IPS-NIHi7 (cell line): ENCODE data around the gene DAPK1.

ENCODE experiments used
- DNase-seq: peaks from one replicate; pipeline ENCODE4 v3.0.0; 2012; ENCODE audit warnings: mixed read lengths; ENCODE audit errors: extremely low spot score

Gene DAPK1

DNA sequence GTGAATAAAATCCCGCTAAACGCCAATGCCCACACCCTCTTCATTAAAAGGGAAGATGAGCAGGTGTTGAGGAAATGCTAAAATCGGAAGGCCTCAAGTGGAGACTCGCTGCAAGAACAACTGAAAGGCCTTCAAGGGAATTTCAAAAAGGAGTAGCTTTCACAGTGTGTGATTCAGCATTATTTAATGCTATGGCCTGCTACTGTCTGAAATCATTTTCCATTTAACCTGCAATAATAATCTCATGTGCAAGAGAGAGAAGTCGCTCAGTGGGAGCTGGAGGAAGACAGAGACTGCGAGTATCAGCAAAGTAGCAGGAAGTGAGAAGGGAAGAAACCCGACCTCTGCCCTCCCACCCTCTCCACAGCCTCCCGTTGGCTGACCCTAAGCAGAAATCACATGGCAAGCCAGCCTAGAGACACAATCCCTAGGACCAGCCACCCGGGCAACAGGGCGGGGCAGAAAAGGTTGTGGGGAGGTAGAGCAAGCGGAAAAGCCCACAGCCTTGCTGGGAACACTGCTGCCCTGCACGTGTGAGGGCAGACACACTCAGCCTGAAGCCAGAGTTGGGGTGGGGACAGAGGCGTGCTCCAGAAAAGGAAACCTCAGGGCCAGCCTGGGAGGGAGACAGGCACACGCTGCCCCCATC, 188.3 kb downstream of the DAPK1 start:
- no peak for DNase-seq

DNA sequence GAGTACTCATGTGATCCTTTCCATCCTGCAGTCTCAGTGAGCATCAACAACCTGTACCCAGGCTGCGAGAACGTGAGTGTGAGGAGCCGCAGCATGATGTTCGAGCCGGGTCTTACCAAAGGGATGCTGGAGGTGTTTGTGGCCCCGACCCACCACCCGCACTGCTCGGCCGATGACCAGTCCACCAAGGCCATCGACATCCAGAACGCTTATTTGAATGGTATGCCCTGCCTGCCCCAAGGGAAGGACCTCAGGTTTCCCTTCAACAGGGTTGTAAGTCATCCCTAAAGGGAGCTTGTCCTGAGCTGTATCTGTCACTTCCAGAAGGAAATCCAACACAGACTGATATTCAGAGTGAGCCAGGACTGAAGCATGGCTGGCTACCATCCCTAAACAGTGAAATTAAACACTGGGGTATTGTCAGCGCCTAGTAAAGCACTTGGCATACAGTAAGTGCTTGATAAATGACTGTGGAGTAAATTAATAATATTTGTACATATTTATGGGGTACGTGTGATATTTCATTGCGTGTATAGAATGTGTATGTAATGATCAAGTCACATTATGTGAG, 188.9 kb downstream of the DAPK1 start:
- no peak for DNase-seq

DNA sequence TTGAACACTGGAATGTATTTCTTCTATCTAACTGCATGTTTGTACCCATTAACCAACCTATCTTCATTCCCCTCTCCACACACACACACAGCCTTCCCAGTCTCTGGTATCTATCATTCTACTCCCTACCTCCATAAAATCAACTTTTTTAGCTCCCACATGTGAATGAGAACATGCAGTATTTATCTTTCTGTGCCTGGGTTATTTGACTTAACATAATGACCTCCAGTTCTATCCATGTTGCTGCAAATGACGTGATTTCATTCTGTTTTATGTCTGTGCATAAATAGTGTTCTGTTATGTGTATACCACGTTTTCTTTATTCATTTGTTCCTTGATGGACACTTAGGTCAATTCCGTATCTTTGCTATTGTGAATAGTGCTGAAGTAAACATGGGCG, 189.5 kb downstream of the DAPK1 start:
- DNase-seq = no peak

DNA sequence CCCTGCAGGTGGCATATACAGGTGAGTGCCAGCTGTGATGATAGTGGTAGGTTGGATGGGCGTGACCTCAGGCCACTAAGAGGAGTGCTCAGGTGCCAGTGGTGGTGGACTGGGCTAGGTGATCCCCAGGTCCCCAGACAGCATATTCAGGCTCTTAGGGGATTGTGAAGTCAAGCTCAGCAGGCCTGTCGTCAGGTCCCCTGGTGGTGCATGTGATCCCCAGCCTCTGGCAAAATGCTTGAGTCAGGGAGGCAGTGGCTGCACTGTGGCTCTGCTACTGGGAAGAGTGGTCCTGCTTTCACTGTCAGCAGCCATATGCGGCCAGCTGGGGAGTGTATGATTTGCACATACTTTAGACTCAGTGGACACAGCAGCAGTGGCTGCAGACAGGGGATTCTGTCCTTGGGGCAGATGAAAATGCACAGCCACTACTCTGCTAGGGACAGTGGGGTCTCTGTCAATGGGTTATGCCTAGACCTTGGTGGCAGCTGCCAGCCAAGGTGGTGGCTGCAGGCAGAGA, 196.6 kb downstream of the DAPK1 start:
- no peak for DNase-seq

DNA sequence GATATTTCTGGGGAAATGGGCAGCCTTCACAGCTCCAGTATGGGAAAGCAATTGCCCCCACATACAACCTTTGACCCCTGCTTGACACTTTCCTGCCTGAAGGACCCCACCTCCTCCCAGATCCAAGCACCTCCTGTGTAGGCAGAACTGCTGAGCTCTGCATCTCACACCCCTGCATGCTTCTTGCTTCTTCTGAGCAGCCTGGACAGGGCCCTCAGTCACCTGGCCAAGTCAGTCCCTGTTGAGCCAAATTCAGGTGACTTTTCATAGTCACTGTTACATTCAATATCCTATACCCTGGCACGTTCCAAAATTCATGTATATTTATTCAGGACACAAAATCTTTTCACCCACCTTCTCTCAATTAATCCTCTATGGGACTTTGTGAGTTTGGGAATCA, 197.9 kb downstream of the DAPK1 start:
- no peak for DNase-seq

DNA sequence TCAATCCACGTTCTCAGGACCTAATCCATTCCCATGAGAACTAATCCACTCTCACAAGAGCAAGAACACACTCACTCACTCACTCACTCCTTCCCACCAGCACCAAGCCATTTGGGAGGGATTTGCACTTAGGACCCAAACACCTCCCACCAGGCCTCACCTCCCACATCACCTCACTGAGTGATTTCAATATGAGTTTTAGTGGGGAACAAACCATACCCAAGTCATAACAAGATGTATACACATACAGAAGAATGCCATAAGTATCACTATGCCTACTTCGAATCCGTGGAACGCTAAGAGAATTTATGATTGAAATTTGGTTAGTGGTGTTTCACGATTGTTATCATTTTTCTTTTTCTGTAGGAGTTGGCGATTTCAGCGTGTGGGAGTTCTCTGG, 199.0 kb downstream of the DAPK1 start:
- DNase-seq = no peak

DNA sequence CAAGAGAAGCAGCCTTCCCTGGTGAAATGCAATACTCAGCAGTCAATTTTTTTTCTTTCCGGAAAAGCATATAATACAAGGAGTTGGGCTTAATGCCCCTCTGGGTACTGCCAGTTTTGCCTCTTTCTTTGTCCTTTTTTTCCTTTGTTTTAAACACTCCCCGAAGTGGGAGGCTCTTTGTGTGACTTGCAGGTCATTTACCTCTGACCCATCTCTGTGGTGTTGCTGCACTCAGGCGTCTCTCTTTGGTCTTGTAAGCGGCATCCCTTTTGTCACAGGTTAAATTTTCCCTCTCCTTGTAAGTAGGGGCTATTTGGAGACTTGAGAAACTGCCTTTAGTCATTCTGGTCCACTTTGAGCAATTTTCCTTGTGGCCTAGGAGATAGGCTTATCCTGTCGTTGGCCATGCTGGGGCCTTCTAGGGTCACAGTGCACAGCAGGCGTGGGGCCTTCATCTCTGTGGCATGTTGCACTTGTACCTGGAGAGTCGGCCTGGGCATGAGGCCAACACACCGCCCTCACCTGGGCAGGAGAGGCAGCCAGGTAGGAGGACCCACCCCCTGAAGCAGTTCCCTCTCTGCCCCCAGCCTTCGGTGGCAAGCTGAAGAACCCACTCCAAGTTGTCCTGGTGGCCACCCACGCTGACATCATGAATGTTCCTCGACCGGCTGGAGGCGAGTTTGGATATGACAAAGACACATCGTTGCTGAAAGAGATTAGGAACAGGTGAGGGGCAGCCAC, 200.6 kb downstream of the DAPK1 start:
- no peak for DNase-seq

DNA sequence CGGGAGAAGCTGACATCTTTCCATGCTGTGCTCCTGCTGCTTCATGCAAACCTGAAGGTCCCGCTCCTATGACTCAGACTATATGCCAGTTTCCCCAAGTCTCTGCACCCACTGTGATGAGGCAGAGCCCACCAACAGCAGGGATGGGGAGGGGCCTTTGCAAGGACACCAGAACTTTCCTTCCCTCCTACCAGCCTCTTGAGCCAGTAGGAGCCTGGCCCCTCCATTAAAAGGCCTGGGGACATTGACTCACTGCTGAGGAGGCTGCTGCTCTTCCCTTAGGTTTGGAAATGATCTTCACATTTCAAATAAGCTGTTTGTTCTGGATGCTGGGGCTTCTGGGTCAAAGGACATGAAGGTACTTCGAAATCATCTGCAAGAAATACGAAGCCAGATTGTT, 202.2 kb downstream of the DAPK1 start:
- no peak for DNase-seq

DNA sequence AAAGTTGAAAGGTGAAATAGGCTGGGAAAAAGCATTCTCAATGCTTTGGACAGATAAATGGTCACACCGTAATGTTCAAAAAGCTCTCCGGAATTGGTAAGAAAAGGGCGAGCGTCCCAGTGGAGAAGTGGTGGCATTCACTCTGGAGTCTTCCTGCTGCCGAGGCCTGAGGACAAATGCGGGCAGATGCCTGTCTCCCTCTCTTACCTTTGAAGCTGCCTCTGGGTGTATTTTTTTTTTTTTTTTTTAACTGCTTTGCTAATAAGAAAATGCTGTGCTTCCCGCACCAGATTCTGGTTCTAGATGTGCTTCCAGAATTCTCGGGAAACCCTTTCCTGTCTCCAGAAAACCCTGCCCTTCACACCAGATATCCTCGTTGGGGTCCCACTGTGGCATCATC, 203.8 kb downstream of the DAPK1 start:
- DNase-seq = no peak

DNA sequence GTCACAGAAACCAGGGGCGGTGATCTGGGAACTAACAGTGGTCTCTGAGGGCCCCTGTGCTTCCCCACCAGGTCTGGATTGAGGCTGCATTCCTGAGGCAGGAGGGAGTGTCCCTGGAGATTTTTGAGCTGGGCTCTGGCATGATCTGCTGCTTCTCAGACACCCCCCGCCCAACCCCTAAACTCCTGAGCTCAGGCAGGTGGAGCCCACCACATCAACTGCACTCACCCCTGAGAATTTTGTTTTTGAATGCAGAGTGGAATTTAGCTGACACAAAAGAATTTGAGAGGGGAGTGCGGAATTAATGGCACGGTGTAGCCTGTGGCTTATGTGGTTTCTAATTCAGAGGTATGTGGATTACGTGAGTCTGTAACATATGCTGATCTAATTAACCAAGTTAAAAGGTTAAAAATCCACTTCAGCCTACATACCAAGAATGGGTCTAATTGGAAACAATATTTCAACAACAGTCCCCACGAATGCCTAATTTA, 204.3 kb downstream of the DAPK1 start:
- no peak for DNase-seq

DNA sequence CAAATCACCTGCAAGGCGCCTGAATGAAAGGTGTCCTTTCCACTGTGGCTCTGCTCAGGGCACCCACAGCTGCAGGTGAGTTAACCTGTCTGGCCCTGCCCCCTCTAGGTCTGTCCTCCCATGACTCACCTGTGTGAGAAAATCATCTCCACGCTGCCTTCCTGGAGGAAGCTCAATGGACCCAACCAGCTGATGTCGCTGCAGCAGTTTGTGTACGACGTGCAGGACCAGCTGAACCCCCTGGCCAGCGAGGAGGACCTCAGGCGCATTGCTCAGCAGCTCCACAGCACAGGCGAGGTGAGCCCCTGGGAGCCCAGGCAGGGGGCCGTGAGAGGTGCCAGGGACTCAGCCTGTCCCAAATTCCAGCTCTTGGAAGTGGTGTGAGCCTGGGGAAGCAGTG, 205.3 kb downstream of the DAPK1 start:
- DNase-seq = no peak

DNA sequence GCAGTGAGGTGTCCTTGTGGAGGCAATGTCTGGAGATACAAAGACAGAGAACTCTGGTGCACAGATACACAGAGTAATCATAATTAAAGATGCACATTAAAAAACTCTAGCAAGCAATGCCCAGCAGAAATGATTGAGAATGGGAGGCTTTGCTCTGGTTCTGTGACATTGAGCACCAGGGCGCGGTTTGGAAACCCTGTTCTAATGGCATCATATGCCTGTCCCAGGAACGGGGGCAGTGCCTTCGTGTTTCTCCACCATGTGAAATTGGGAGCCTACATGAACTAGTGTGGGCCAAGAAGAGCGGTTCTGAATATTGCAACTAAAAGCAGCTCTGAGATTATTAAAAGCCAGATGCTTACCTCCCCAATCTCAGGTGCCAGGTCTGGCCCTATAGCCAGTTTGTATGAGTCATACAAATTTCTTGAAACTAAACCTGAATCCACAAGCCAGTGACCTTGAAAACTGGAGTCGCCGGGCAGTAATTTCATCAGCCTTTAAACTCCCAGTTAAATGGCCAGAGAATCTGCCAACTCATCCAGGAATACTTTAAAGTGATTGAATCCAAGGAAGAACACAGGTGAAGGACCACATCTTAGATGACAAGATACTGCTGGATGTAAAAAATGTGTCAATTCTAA, 206.1 kb downstream of the DAPK1 start:
- no peak for DNase-seq

DNA sequence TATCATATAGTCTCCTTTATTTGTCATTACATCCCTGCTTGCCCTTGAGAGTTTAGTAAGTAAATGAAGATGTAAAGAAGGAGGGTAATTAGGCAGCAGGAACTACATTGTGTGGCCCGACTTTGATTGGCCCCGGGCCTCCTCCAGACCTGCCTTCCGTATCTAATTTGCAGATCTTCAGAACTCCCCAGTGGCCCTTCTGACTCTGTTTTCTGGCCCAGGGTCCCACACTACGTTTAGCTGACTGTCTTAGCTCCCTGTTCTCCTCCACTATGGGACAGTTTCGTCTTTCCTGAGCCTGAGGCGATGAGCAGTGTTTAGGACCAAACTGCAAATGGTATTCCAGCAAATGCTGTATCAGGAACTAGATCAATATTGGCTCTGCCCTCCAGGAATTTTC, 206.7 kb downstream of the DAPK1 start:
- DNase-seq = no peak

DNA sequence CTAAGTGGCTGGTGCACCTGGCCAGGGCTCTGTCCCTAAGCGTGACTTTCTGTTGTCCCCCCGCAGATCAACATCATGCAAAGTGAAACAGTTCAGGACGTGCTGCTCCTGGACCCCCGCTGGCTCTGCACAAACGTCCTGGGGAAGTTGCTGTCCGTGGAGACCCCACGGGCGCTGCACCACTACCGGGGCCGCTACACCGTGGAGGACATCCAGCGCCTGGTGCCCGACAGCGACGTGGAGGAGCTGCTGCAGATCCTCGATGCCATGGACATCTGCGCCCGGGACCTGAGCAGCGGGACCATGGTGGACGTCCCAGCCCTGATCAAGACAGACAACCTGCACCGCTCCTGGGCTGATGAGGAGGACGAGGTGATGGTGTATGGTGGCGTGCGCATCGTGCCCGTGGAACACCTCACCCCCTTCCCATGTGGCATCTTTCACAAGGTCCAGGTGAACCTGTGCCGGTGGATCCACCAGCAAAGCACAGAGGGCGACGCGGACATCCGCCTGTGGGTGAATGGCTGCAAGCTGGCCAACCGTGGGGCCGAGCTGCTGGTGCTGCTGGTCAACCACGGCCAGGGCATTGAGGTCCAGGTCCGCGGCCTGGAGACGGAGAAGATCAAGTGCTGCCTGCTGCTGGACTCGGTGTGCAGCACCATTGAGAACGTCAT, 208.5 kb downstream of the DAPK1 start:
- DNase-seq = no peak

DNA sequence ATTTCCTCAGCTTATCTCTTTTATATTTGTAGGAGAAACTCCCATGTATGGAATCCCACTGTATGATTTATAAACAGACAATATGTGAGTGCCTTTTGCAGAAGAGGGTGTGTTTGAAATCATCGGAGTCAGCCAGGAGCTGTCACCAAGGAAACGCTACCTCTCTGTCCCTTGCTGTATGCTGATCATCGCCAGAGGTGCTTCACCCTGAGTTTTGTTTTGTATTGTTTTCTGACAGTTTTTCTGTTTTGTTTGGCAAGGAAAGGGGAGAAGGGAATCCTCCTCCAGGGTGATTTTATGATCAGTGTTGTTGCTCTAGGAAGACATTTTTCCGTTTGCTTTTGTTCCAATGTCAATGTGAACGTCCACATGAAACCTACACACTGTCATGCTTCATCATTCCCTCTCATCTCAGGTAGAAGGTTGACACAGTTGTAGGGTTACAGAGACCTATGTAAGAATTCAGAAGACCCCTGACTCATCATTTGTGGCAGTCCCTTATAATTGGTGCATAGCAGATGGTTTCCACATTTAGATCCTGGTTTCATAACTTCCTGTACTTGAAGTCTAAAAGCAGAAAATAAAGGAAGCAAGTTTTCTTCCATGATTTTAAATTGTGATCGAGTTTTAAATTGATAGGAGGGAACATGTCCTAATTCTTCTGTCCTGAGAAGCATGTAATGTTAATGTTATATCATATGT, 210.3 kb downstream of the DAPK1 start:
- DNase-seq = no peak

DNA sequence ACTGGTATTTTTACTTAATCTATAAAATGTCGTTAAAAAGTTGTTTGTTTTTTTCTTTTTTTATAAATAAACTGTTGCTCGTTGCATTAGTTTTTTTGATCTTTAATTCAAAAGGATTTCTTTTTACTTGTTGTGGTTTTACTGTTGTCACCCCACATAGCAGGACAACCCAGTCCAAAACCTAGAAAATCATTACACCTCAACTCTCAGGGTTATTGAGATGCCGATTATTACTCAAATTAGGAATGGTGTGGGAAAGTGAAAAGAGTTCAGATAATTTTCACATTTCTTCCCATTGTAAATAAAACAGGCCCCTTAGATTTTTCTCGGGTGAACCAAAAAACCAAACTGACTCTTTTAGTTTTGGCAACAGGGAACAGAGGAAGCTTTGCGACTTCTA, 210.9 kb downstream of the DAPK1 start:
- no peak for DNase-seq

DNA sequence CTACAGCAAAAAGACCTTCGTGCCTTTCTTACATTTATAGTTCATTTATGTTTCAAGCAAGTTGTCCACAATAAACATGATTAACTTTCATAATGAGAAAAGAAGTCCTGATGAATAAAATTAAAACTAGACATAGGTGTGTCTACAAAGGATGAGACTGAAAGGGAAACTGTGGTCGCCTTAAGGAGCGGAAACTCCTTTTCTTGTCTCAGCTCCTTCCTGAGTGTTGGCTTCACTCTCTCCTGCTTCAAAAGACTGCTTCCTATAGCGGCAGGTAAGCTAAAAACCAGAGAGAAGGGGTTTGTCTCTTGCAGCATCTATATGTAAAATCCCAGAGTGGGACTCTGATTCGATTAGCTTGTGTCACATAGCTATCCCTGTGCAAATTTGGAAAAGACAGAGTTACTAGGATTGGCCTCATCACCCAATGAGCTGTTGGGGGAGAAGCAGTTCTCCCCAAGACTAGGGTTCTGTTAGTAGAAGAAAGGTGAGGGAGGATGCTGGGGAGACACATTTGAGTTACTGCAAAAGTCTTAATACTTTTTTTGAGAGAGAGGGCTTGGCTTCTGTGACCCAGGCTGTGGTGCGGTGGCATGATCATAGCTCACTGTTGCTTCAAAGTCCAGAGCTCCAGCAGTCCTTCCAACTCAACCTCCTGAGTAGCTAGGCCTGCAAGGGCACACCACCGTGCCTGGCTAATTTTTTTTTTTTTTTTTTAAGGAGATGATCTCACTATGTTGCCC, 211.5 kb downstream of the DAPK1 start:
- no peak for DNase-seq

DNA sequence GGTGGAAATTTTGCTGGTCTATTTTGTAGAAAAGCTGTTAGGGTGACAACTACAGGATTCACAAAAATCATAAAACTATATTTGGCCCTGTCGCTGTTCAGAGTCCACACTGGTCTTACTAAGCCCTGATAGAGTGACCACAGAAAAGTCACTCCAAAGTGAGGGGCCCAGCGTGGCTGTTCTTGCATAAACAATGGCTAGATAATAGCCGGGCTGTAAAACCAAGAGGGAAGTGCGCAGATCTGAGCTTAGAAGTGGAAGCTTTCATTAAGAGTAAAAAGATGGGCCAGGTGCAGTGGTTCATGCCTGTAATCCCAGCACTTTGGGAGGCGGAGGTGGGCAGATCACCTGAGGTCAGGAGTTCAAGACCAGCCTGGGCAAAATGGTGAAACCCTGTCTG, 212.8 kb downstream of the DAPK1 start:
- DNase-seq = no peak

DNA sequence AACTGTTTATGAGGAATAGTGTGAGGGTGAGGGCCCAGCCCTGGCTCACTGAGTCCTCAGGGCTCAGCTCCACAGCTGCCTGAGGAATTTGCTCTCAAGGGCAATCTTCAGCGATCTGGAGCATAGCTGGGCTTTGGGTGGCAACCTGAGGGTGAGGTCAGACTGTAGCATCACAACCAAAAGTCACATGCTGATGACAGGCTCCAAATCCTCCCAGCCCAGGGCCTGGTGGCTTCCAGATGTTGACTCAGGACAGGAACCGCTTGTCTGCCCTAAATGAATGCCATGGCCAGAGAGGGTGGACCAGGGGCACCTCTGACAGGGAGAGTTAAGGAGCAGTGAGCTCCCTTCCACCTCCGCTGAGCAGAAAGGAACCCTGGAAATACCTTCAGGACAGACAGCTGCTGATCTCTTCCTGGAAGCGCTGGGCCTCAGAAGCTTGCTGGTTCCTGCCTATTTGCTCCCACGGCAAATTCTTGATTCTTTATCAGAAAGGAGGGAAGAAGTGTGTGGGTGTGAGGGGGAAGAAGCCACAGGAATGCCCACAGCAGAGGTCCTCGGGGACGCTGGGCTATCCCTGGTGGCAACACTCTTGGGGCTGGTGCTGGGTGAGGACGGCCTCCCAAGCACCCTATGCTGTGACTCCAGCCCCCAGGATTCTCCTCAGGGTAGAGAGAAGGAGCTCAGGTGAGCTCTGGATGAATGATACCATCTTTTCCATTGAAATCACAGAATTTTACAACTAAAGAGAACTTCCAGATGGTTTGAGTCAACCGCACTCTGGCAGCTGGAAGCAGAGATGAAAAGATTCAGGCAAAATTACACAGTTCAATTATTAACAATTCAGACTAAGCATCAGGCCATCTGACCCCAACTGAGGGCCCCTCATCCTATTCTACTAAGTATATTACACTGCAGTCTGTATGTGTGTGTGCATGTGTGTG, 214.5 kb downstream of the DAPK1 start:
- DNase-seq = no peak
